ENCODE measurements around the gene RNU5B-1. TPM values are rescaled to one million over a fixed set of nuclear protein-coding genes. Genes with fewer than 3 reads are reported as not detected.

RNU5B-1 gene
- total RNA-seq, 2 donors from 2014 or later, result 26.1 TPM; not detected in 1

- H3K4me1 ChIP-seq, result no peaks in the 10 kb centered on the region
- no peaks in the 10 kb centered on the region for H3K9me3 ChIP-seq
- H3K9ac ChIP-seq (ENCODE audit: low read depth in 2 of 2, low read length in 2 of 2), result no peak overlapping the region
- DNase-seq, result no peak
- no peak overlapping the region for H3K27ac ChIP-seq
- H3K36me3 ChIP-seq, result peaks cover 7% of the 10 kb centered on the region
- no peak overlapping the region for H3K4me3 ChIP-seq
- no peaks in the 10 kb centered on the region for H3K27me3 ChIP-seq
- intact Hi-C loops (cut with DNase I), result no loop called here
- TF ChIP-seq CTCF (IDR thresholded peaks at IDR 0.05), result no peak
Observed at GRCh38 chr15:65260968-65261367, 43.5 kb upstream of the RNU5B-1 start.

- H3K27ac ChIP-seq, result no peak overlapping the region
- no peak overlapping the region for H3K4me3 ChIP-seq
- H3K9ac ChIP-seq (ENCODE audit: low read depth in 2 of 2, low read length in 2 of 2), result no peak overlapping the region
- no peaks in the 10 kb centered on the region for H3K9me3 ChIP-seq
- no peak for DNase-seq
- no peak for TF ChIP-seq CTCF (IDR thresholded peaks at IDR 0.05)
- peaks cover 7% of the 10 kb centered on the region for H3K36me3 ChIP-seq
- H3K27me3 ChIP-seq, result no peaks in the 10 kb centered on the region
- H3K4me1 ChIP-seq, result no peaks in the 10 kb centered on the region
- intact Hi-C loops (cut with DNase I), result no loop called here
Observed at GRCh38 chr15:65263313-65263712, 41.2 kb upstream of the RNU5B-1 start.

- no peak for TF ChIP-seq CTCF (IDR thresholded peaks at IDR 0.05)
- Histone ChIP-seq H3K9me3 (no peaks in the 10 kb centered on the region), H3K9ac (ENCODE audit: low read depth in 2 of 2, low read length in 2 of 2) (no peak overlapping the region), H3K36me3 (peaks cover 7% of the 10 kb centered on the region), H3K4me1 (no peaks in the 10 kb centered on the region), H3K27ac (no peak overlapping the region), H3K4me3 (no peak overlapping the region), H3K27me3 (no peaks in the 10 kb centered on the region)
- intact Hi-C loops (cut with DNase I), result no loop called here
- DNase-seq, result no peak
Observed at GRCh38 chr15:65264863-65265430, 39.5 kb upstream of the RNU5B-1 start.

GRCh38 chr15:65266469-65266868 lies 38.0 kb upstream of the RNU5B-1 start:
- Histone ChIP-seq H3K4me1 (no peaks in the 10 kb centered on the region), H3K4me3 (no peak overlapping the region), H3K36me3 (peaks cover 7% of the 10 kb centered on the region), H3K9ac (ENCODE audit: low read depth in 2 of 2, low read length in 2 of 2) (no peak overlapping the region), H3K9me3 (no peaks in the 10 kb centered on the region), H3K27ac (no peak overlapping the region), H3K27me3 (no peaks in the 10 kb centered on the region)
- intact Hi-C loops (cut with DNase I), result no loop called here
- DNase-seq, result peak; percentile 40
- TF ChIP-seq CTCF (IDR thresholded peaks at IDR 0.05), result no peak

- Histone ChIP-seq H3K4me3 (no peak overlapping the region), H3K9ac (ENCODE audit: low read depth in 2 of 2, low read length in 2 of 2) (no peak overlapping the region), H3K27ac (no peak overlapping the region), H3K9me3 (no peaks in the 10 kb centered on the region), H3K36me3 (peaks cover under 1% of the 10 kb centered on the region), H3K4me1 (no peaks in the 10 kb centered on the region), H3K27me3 (no peaks in the 10 kb centered on the region)
- no peak for DNase-seq
- intact Hi-C loops (cut with DNase I), result no loop called here
- TF ChIP-seq CTCF (IDR thresholded peaks at IDR 0.05), result no peak
Observed at GRCh38 chr15:65268411-65268810, 36.1 kb upstream of the RNU5B-1 start.
